ENCODE measurements around the gene ARID4B. TPM values are rescaled to one million over a fixed set of nuclear protein-coding genes. Genes with fewer than 3 reads are reported as not detected.

Gene ARID4B
- total RNA-seq, 4 donors from 2014 or later = 11.5 to 18.8 (median 16.5) TPM

- in situ Hi-C loops (cut with MboI; ENCODE audit: low sequenced_read_pairs in 4 of 4) (no loop called here), intact Hi-C loops (cut with DNase I; ENCODE audit: low total_unique reads) (no loop called here)
- DNase-seq (no peak), ATAC-seq (no peak)
- no peaks in the 10 kb centered on the region for H3K9me3 ChIP-seq
- H3K27me3 ChIP-seq = no peaks in the 10 kb centered on the region
- peaks cover 9% of the 10 kb centered on the region in 2 donors for H3K4me1 ChIP-seq
- peaks cover 0 to 62% of the 10 kb centered on the region in 2 donors for H3K36me3 ChIP-seq
- no peak for TF ChIP-seq CTCF (IDR thresholded peaks at IDR 0.05 in 4 of 5, conservative IDR thresholded peaks at IDR 0.05 in 1 of 5)
- no peak for TF ChIP-seq POLR2A (IDR thresholded peaks at IDR 0.05)
- H3K4me3 ChIP-seq = no peak overlapping the region
- H3K27ac ChIP-seq = no peak overlapping the region
These were observed 171.2 kb downstream of the ARID4B start for GRCh38 chr1:235156740-235157139.

GRCh38 chr1:235156265-235156664, 171.7 kb downstream of the ARID4B start:
- ATAC-seq = no peak
- no peaks in the 10 kb centered on the region for H3K27me3 ChIP-seq
- TF ChIP-seq CTCF (IDR thresholded peaks at IDR 0.05 in 4 of 5, conservative IDR thresholded peaks at IDR 0.05 in 1 of 5) = no peak
- TF ChIP-seq POLR2A (IDR thresholded peaks at IDR 0.05) = no peak
- intact Hi-C loops (cut with DNase I; ENCODE audit: low total_unique reads) = no loop called here
- in situ Hi-C loops (cut with MboI; ENCODE audit: low sequenced_read_pairs in 4 of 4) = no loop called here
- peaks cover 0 to 67% of the 10 kb centered on the region in 2 donors for H3K36me3 ChIP-seq
- no peak for DNase-seq
- H3K4me3 ChIP-seq = no peak overlapping the region
- no peaks in the 10 kb centered on the region for H3K9me3 ChIP-seq
- H3K4me1 ChIP-seq = peaks cover 7% of the 10 kb centered on the region in 2 donors
- H3K27ac ChIP-seq = no peak overlapping the region

GRCh38 chr1:235152235-235152634, 175.7 kb downstream of the ARID4B start:
- intact Hi-C loops (cut with DNase I; ENCODE audit: low total_unique reads) = no loop called here
- no peaks in the 10 kb centered on the region for H3K4me1 ChIP-seq
- DNase-seq = no peak
- no peaks in the 10 kb centered on the region for H3K27me3 ChIP-seq
- no peak for TF ChIP-seq POLR2A (IDR thresholded peaks at IDR 0.05)
- no peak for TF ChIP-seq CTCF (IDR thresholded peaks at IDR 0.05 in 4 of 5, conservative IDR thresholded peaks at IDR 0.05 in 1 of 5)
- H3K4me3 ChIP-seq = no peak overlapping the region
- no peaks in the 10 kb centered on the region for H3K9me3 ChIP-seq
- in situ Hi-C loops (cut with MboI; ENCODE audit: low sequenced_read_pairs in 4 of 4) = no loop called here
- no peak overlapping the region for H3K27ac ChIP-seq
- no peak for ATAC-seq
- H3K36me3 ChIP-seq = peaks cover 0 to 76% of the 10 kb centered on the region in 2 donors

- Histone ChIP-seq H3K27ac (no peak overlapping the region), H3K9me3 (no peaks in the 10 kb centered on the region), H3K4me1 (no peaks in the 10 kb centered on the region), H3K27me3 (no peaks in the 10 kb centered on the region), H3K36me3 (peaks cover 0 to 78% of the 10 kb centered on the region in 2 donors), H3K4me3 (no peak overlapping the region)
- DNase-seq (no peak), ATAC-seq (no peak)
- in situ Hi-C loops (cut with MboI; ENCODE audit: low sequenced_read_pairs in 4 of 4) = no loop called here
- intact Hi-C loops (cut with DNase I; ENCODE audit: low total_unique reads) = no loop called here
- TF ChIP-seq CTCF (IDR thresholded peaks at IDR 0.05 in 4 of 5, conservative IDR thresholded peaks at IDR 0.05 in 1 of 5) (no peak), POLR2A (IDR thresholded peaks at IDR 0.05) (no peak)
These were observed 176.9 kb downstream of the ARID4B start for GRCh38 chr1:235151033-235151432.

- no peak overlapping the region for H3K27ac ChIP-seq
- peaks cover 0 to 85% of the 10 kb centered on the region in 2 donors for H3K36me3 ChIP-seq
These were observed 178.2 kb downstream of the ARID4B start for GRCh38 chr1:235149824-235150223.

More at GRCh38 chr1:235149824-235150223, 178.2 kb downstream of the ARID4B start:
- DNase-seq (no peak), ATAC-seq (no peak)
- H3K9me3 ChIP-seq = no peaks in the 10 kb centered on the region
- TF ChIP-seq POLR2A (IDR thresholded peaks at IDR 0.05) = no peak
- no peak for TF ChIP-seq CTCF (IDR thresholded peaks at IDR 0.05 in 4 of 5, conservative IDR thresholded peaks at IDR 0.05 in 1 of 5)
- H3K4me3 ChIP-seq = no peak overlapping the region
- no peaks in the 10 kb centered on the region for H3K4me1 ChIP-seq
- intact Hi-C loops (cut with DNase I; ENCODE audit: low total_unique reads) = no loop called here
- in situ Hi-C loops (cut with MboI; ENCODE audit: low sequenced_read_pairs in 4 of 4) = no loop called here
- H3K27me3 ChIP-seq = no peaks in the 10 kb centered on the region
